ENCODE data around the gene PFN3. TPM values are rescaled to one million over a fixed set of nuclear protein-coding genes. Genes with fewer than 3 reads are reported as not detected.

Gene PFN3
- total RNA-seq, 2 experiments from 2014 or later: not detected

DNA sequence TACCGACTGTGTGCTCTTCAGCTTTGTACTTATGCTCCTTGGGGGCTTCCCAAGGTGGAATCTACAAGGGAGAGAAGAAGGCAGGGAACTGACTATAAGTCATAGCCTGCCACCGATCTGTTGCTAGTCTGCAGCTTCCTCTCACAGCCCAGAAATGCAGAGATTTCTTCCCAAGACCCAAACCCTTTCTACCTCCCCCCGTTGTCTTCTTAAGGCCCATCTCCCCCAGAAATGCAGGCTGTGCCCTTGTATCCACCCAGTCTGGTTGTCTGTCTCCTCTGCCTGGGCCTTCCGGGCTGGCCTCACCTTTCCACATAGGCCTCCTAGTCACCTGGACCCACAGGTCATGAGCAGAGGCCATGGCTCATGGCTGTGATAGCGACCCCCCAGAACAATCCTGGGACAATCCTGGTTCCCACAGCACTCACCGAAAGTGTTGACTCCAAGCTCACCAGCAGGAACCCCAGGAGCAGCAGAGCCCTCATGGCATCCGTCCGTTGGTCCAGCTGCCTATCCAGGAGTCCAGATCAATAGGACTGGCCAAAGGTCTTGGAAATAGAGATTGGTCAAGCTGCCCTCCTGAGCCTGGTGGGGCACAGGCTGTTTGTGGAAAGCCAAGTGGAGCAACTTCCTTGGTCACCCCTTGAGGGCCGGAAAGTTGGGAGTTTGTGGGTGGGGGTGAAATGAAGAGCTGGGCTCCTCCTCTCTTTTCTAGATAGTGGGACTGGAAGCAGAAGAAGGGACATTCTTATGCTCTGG, 8.8 kb upstream of the PFN3 start, which contains the start of gene F12:
Gene F12 (minus strand): TSS at position 522 of the 759 bp plus-strand sequence. CDS start 37 bp downstream, at position 485.
- H2AFZ ChIP-seq (ENCODE audit: low read length): no peak within 1 kb of the TSS
- BruUV-seq (replicated peaks): no TSS peak
- no peaks in the 10 kb centered on the region for H3K9me3 ChIP-seq (ENCODE audit: low read length)
- ChIA-PET POLR2A (interaction anchor here (0.5 to 1.9 kb wide), 6 partner anchors 10 to 301 kb away, joined by 3 to 6 read pairs (median 4); partner anchors contain the start of gene GRK6), CTCF (ENCODE audit: unreplicated experiment) (no interaction called here)
- H3K9me2 ChIP-seq (ENCODE audit: insufficient read depth, low read length): no peaks in the 10 kb centered on the region
- TF ChIP-seq, protein P1, sequence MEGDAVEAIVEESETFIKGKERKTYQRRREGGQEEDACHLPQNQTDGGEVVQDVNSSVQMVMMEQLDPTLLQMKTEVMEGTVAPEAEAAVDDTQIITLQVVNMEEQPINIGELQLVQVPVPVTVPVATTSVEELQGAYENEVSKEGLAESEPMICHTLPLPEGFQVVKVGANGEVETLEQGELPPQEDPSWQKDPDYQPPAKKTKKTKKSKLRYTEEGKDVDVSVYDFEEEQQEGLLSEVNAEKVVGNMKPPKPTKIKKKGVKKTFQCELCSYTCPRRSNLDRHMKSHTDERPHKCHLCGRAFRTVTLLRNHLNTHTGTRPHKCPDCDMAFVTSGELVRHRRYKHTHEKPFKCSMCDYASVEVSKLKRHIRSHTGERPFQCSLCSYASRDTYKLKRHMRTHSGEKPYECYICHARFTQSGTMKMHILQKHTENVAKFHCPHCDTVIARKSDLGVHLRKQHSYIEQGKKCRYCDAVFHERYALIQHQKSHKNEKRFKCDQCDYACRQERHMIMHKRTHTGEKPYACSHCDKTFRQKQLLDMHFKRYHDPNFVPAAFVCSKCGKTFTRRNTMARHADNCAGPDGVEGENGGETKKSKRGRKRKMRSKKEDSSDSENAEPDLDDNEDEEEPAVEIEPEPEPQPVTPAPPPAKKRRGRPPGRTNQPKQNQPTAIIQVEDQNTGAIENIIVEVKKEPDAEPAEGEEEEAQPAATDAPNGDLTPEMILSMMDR (conservative IDR thresholded peaks at IDR 0.05; ENCODE audit: low read length): no peak
- no peak for TF ChIP-seq EZH2phosphoT487 (IDR thresholded peaks at IDR 0.05; ENCODE audit: borderline replicate concordance, low read depth, low read length)
- H3K79me2 ChIP-seq (ENCODE audit: insufficient read depth, low read depth, low read length): no peaks in the 10 kb centered on the region
- peaks cover 10% of the 10 kb centered on the region for H3K4me1 ChIP-seq (ENCODE audit: insufficient read depth, low read length, poor library complexity, severe bottlenecking)
- intact Hi-C loops (cut with micrococcal nuclease; ENCODE audit: unreplicated experiment): loop anchor here (10.0 kb wide), 1 partner anchor 186 kb away; the partner anchor contains the start of gene TMED9
- no peak within 1 kb of the TSS for H3K4me3 ChIP-seq (ENCODE audit: low read depth, low read length, poor library complexity, severe bottlenecking)
- no peak for DNase-seq (ENCODE audit: low spot score)
- no peak within 1 kb of the TSS for H3K27ac ChIP-seq (ENCODE audit: low read depth, low read length, poor library complexity, severe bottlenecking)
- no peak within 1 kb of the TSS for H3K4me2 ChIP-seq (ENCODE audit: low read length)
- no peaks in the 10 kb centered on the region for H4K20me1 ChIP-seq (ENCODE audit: insufficient read depth, low read length)
- no peaks in the 10 kb centered on the region for H3K36me3 ChIP-seq (ENCODE audit: insufficient read depth, low read length)

DNA sequence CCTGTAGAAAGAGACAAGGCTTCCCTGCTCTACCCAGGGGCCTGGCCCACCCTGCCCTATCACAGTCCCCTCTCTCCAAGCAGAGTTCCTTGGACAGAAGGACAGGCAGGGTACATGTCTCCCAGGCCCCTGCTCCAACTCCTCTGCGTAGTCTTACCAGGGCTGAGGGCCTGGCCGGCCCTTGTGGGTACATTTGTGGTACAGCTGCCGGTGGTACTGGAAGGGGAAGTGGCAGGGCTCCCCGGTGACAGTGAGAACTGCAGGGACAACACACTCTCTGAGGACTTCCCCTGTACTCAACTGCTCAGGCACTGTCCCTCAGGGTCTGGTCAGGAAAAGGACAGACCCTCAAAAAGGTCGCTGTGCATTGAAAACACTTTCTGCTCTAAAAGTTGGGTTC, 5.3 kb upstream of the PFN3 start:
- H3K4me3 ChIP-seq (ENCODE audit: low read depth, low read length, poor library complexity, severe bottlenecking): no peak overlapping the region
- intact Hi-C loops (cut with micrococcal nuclease; ENCODE audit: unreplicated experiment): loop anchor here (10.0 kb wide), 1 partner anchor 189 kb away; the partner anchor contains the start of gene TMED9
- H3K79me2 ChIP-seq (ENCODE audit: insufficient read depth, low read depth, low read length): no peaks in the 10 kb centered on the region
- no peaks in the 10 kb centered on the region for H3K36me3 ChIP-seq (ENCODE audit: insufficient read depth, low read length)
- H4K20me1 ChIP-seq (ENCODE audit: insufficient read depth, low read length): no peaks in the 10 kb centered on the region
- H3K4me2 ChIP-seq (ENCODE audit: low read length): no peak overlapping the region
- no peak overlapping the region for H2AFZ ChIP-seq (ENCODE audit: low read length)
- CTCF ChIA-PET (ENCODE audit: unreplicated experiment): interaction anchor here (3.5 kb wide), 1 partner anchor 47 kb away, joined by 11 read pairs; no protein-coding TSS in a partner anchor
- BruUV-seq (replicated peaks): no TSS peak
- H3K9me3 ChIP-seq (ENCODE audit: low read length): no peaks in the 10 kb centered on the region
- H3K4me1 ChIP-seq (ENCODE audit: insufficient read depth, low read length, poor library complexity, severe bottlenecking): peaks cover 21% of the 10 kb centered on the region
- no peaks in the 10 kb centered on the region for H3K9me2 ChIP-seq (ENCODE audit: insufficient read depth, low read length)
- no peak for DNase-seq (ENCODE audit: low spot score)
- no peak overlapping the region for H3K27ac ChIP-seq (ENCODE audit: low read depth, low read length, poor library complexity, severe bottlenecking)
- POLR2A ChIA-PET: interaction anchor here (1.3 kb wide), 2 partner anchors 16 to 26 kb away, joined by 3 read pairs; no protein-coding TSS in a partner anchor
- TF ChIP-seq, protein P1 (conservative IDR thresholded peaks at IDR 0.05; ENCODE audit: low read length): no peak
- no peak for TF ChIP-seq EZH2phosphoT487 (IDR thresholded peaks at IDR 0.05; ENCODE audit: borderline replicate concordance, low read depth, low read length)
